H1 (cell line): ENCODE data around the gene ADAMTS20. TPM values are rescaled to one million over a fixed set of nuclear protein-coding genes. Genes with fewer than 3 reads are reported as not detected.

ENCODE experiments used
- CTCF ChIA-PET: fragments of 300-600 bp; sonication (Branson Sonifier 250); formaldehyde crosslinking; loops from one replicate; lab custom pipeline; 2021; ENCODE audit not compliant: partially characterized antibody; lab: Charles Lee
- POLR2A ChIA-PET: fragments of 300-600 bp; sonication (Branson Sonifier 250); formaldehyde crosslinking; loops from one replicate; lab custom pipeline; 2021; ENCODE audit warnings: inconsistent platforms; ENCODE audit not compliant: partially characterized antibody; lab: Charles Lee
- DNase-seq, 2 experiments: peaks; one replicate each; pipeline versions ENCODE4 v3.0.0 to v3.0.0-alpha.2; 2010 to 2022; ENCODE audit warnings: low spot score in 2 of 2, low read depth in 1 of 2, mixed read lengths in 1 of 2
- FAIRE-seq: peaks from 2 replicates; lab custom pipeline; 2011; peaks lifted over from hg19 to GRCh38; lab: Jason Lieb, UNC
- H2AFZ ChIP-seq: 2 replicates; pipeline ENCODE4 v1.8.1; 2012; ENCODE audit warnings: low read length, inconsistent platforms
- H2AK5ac ChIP-seq: 2 replicates; pipeline ENCODE4 v1.6.1; 2013; ENCODE audit warnings: low read depth, low read length
- H2BK120ac ChIP-seq: replicated peaks from 2 replicates; pipeline ENCODE3; 2013; ENCODE audit warnings: low read depth, low read length, inconsistent platforms
- H2BK12ac ChIP-seq: 2 replicates; pipeline ENCODE4 v1.6.1; 2013; ENCODE audit warnings: low read depth, low read length
- H2BK15ac ChIP-seq: 2 replicates; pipeline ENCODE4 v1.6.1; 2013; ENCODE audit warnings: low read length
- H2BK20ac ChIP-seq: 2 replicates; pipeline ENCODE4 v1.6.1; 2013; ENCODE audit warnings: low read length
- H2BK5ac ChIP-seq: 2 replicates; pipeline ENCODE4 v1.6.1; 2013; ENCODE audit warnings: low read depth, low read length
- H3K14ac ChIP-seq: 2 replicates; pipeline ENCODE4 v1.6.1; 2013; ENCODE audit warnings: inconsistent platforms; ENCODE audit not compliant: insufficient read length
- H3K18ac ChIP-seq: 2 replicates; pipeline ENCODE4 v1.6.1; 2013; ENCODE audit warnings: low read length; ENCODE audit errors: extremely low read depth
- H3K23ac ChIP-seq: 2 replicates; pipeline ENCODE4 v1.6.1; 2013; ENCODE audit warnings: inconsistent platforms; ENCODE audit not compliant: insufficient read length
- H3K23me2 ChIP-seq: 2 replicates; pipeline ENCODE4 v1.6.1; 2013; ENCODE audit warnings: low read depth, low read length
- H3K27ac ChIP-seq: 2 replicates; pipeline ENCODE4 v1.6.1; 2011; ENCODE audit warnings: low read depth, low read length, inconsistent platforms
- H3K27me3 ChIP-seq, 4 experiments: replicated peaks in 1 of 4; 1 replicate in 1 of 4; 2 replicates in 3 of 4; pipeline versions ENCODE4 v1.6.1 to v1.8.1; 2011 to 2013; ENCODE audit warnings: low read length in 3 of 4, mild to moderate bottlenecking in 3 of 4, inconsistent platforms in 2 of 4, mixed read lengths in 2 of 4, moderate library complexity in 1 of 4; ENCODE audit not compliant: control insufficient read depth in 3 of 4, insufficient read depth in 3 of 4; ENCODE audit errors: extremely low read depth in 1 of 4
- H3K36me3 ChIP-seq, 4 experiments: 2 replicates each; pipeline versions ENCODE4 v1.6.1 to v1.8.1; 2011 to 2013; ENCODE audit warnings: mild to moderate bottlenecking in 4 of 4, low read length in 3 of 4, moderate library complexity in 2 of 4, control low read depth in 1 of 4, inconsistent platforms in 1 of 4; ENCODE audit not compliant: insufficient read depth in 4 of 4, control insufficient read depth in 2 of 4
- H3K4ac ChIP-seq: replicated peaks from 2 replicates; pipeline ENCODE3; 2013; ENCODE audit warnings: low read length, low read depth, mixed read lengths, inconsistent platforms; ENCODE audit not compliant: insufficient read length
- H3K4me1 ChIP-seq, 4 experiments: replicated peaks in 1 of 4; 1 replicate in 1 of 4; 2 replicates in 3 of 4; pipeline versions ENCODE4 v1.6.1 to v1.8.1; 2011 to 2013; ENCODE audit warnings: low read length in 3 of 4, inconsistent platforms in 2 of 4, mixed read lengths in 1 of 4; ENCODE audit not compliant: insufficient read depth in 4 of 4, control insufficient read depth in 3 of 4
- H3K4me2 ChIP-seq, 2 experiments: 2 replicates each; pipeline versions ENCODE4 v1.6.1 to v1.8.1; 2011 to 2013; ENCODE audit warnings: low read depth in 2 of 2, low read length in 2 of 2, control low read depth in 1 of 2, inconsistent platforms in 1 of 2, mild to moderate bottlenecking in 1 of 2; ENCODE audit not compliant: insufficient read depth in 1 of 2
- H3K4me3 ChIP-seq, 4 experiments: fragments of 200-600, 300-600 bp in 1 of 4; sonication (generic), shearing (Covaris generic), sonication (Bioruptor Twin) in 1 of 4; 2 replicates each; pipeline versions ENCODE4 v1.5.1 to v1.8.1; 2011 to 2016; ENCODE audit warnings: low read length in 4 of 4, low read depth in 3 of 4, control low read depth in 2 of 4, inconsistent platforms in 2 of 4, mild to moderate bottlenecking in 2 of 4, mixed read lengths in 1 of 4, moderate library complexity in 1 of 4; ENCODE audit not compliant: insufficient read depth in 2 of 4; ENCODE audit errors: extremely low read depth in 1 of 4
- H3K56ac ChIP-seq: replicated peaks from 2 replicates; pipeline ENCODE3; 2013; ENCODE audit warnings: low read depth, mild to moderate bottlenecking, mixed read lengths, low read length, inconsistent platforms; ENCODE audit not compliant: insufficient read length
- H3K79me1 ChIP-seq: 2 replicates; pipeline ENCODE4 v1.6.1; 2013; ENCODE audit warnings: low read depth, low read length, control low read depth
- H3K79me2 ChIP-seq, 2 experiments: 2 replicates each; pipeline versions ENCODE4 v1.6.1 to v1.8.1; 2012 to 2013; ENCODE audit warnings: low read length in 2 of 2, mild to moderate bottlenecking in 2 of 2, inconsistent platforms in 1 of 2; ENCODE audit not compliant: insufficient read depth in 2 of 2, control insufficient read depth in 1 of 2
- H3K9ac ChIP-seq, 4 experiments: replicated peaks in 1 of 4; 1 replicate in 1 of 4; 2 replicates in 3 of 4; pipeline versions ENCODE4 v1.6.1 to v1.8.1; 2011 to 2013; ENCODE audit warnings: low read depth in 3 of 4, low read length in 3 of 4, control low read depth in 2 of 4, mild to moderate bottlenecking in 2 of 4, moderate library complexity in 2 of 4, inconsistent platforms in 1 of 4; ENCODE audit errors: extremely low read depth in 1 of 4
- H3K9me3 ChIP-seq, 2 experiments: 2 replicates each; pipeline versions ENCODE4 v1.6.1 to v1.8.1; 2012 to 2013; ENCODE audit warnings: mild to moderate bottlenecking in 2 of 2, moderate library complexity in 2 of 2, control low read depth in 1 of 2, inconsistent platforms in 1 of 2, low read depth in 1 of 2, low read length in 1 of 2, mixed read lengths in 1 of 2; ENCODE audit not compliant: insufficient read depth in 2 of 2
- H4K20me1 ChIP-seq, 2 experiments: replicated peaks in 1 of 2; 2 replicates each; pipeline versions ENCODE3 to v1.8.1; 2011 to 2013; ENCODE audit warnings: inconsistent platforms in 2 of 2, low read length in 2 of 2, mild to moderate bottlenecking in 1 of 2; ENCODE audit not compliant: insufficient read depth in 2 of 2, control insufficient read depth in 1 of 2
- H4K5ac ChIP-seq: 2 replicates; pipeline ENCODE4 v1.6.1; 2013; ENCODE audit warnings: low read length, low read depth, mixed read lengths, inconsistent platforms; ENCODE audit not compliant: insufficient read length
- H4K8ac ChIP-seq: 2 replicates; pipeline ENCODE4 v1.8.0; 2013; ENCODE audit warnings: mild to moderate bottlenecking, moderate library complexity, low read length, inconsistent platforms; ENCODE audit not compliant: insufficient read depth; ENCODE audit errors: extremely low read depth
- H4K91ac ChIP-seq: replicated peaks from 2 replicates; pipeline ENCODE3; 2013; ENCODE audit warnings: low read length, mixed read lengths, inconsistent platforms; ENCODE audit not compliant: insufficient read length
- BACH1 ChIP-seq: IDR thresholded peaks from 2 replicates; pipeline ENCODE4 v1.6.1; 2012; ENCODE audit warnings: low read length, improper control_type of control experiment
- EZH2 ChIP-seq: fragments of 200-600 bp; sonication (generic); IDR thresholded peaks from 2 replicates; pipeline ENCODE4 v1.7.1; 2012; ENCODE audit warnings: low read depth, mild to moderate bottlenecking, moderate library complexity, low read length, inconsistent platforms; ENCODE audit not compliant: severe bottlenecking
- KDM4A ChIP-seq: IDR thresholded peaks from one replicate; pipeline ENCODE4 v1.7.1; 2012; ENCODE audit warnings: low read depth, mild to moderate bottlenecking, moderate library complexity, low read length, inconsistent platforms; ENCODE audit not compliant: severe bottlenecking
- PHF8 ChIP-seq: fragments of 200-600 bp; sonication (generic); conservative IDR thresholded peaks from 2 replicates; pipeline ENCODE4 v1.7.1; 2012; ENCODE audit warnings: low read depth, mild to moderate bottlenecking, inconsistent platforms, low read length, moderate library complexity
- RXRA ChIP-seq: IDR thresholded peaks from 2 replicates; pipeline ENCODE4 v1.6.1; 2011; ENCODE audit warnings: low read depth, mild to moderate bottlenecking, low read length, moderate library complexity; ENCODE audit not compliant: insufficient read depth
- SUZ12 ChIP-seq: fragments of 200-600 bp; sonication (generic); IDR thresholded peaks from 2 replicates; pipeline ENCODE4 v1.6.1; 2012; ENCODE audit warnings: mild to moderate bottlenecking, inconsistent platforms, low read length, moderate library complexity, mixed read lengths
- WGBS, 2 experiments: shearing (Covaris generic) in 1 of 2; methylation state at CpG; one replicate each; pipeline versions ENCODE4 v1.1.6 to v1.1.7; 2013 to 2015; ENCODE audit warnings: low lambda C conversion rate in 2 of 2, mixed read lengths in 2 of 2, inconsistent platforms in 1 of 2, low coverage in 1 of 2, missing lambda C conversion rate in 1 of 2; ENCODE audit not compliant: insufficient replicate concordance in 2 of 2, insufficient coverage in 1 of 2, insufficient read length in 1 of 2; ENCODE audit errors: extremely low coverage in 1 of 2, missing lambda C conversion rate in 1 of 2; 5-methylcytosine and 5-hydroxymethylcytosine counted together
- polyA plus RNA-seq, 7 experiments: library from polyadenylated mRNA; depleted of rRNA in 3 of 7; stranded (reverse) in 5 of 7; unstranded in 2 of 7; fragments of >200 nt in 5 of 7; fragments of 200-250 nt in 2 of 7; gene quantifications; 1 replicate in 5 of 7; 2 replicates in 1 of 7; 4 replicates in 1 of 7; pipeline versions ENCODE4 v1.2.1 to v1.2.3, GENCODE V29; 2011 to 2013; ENCODE audit warnings: missing spikeins in 2 of 7, mixed read lengths in 2 of 7
- total RNA-seq: library from RNA; stranded (reverse); fragmentation: NEBNext Ultra II Directional; extraction: Animal tissue kit (Norgen Biotek cat#: 25700); gene quantifications from 2 replicates; pipeline ENCODE4 v1.2.1, GENCODE V29; 2021
- TF ChIP-seq, protein P1 (sequence below): IDR thresholded peaks from 2 replicates; pipeline ENCODE4 v1.6.1; 2012; ENCODE audit warnings: inconsistent platforms
- TF ChIP-seq, protein P2 (sequence below): IDR thresholded peaks from 2 replicates; pipeline ENCODE4 v1.6.1; 2012; ENCODE audit warnings: inconsistent platforms

Gene ADAMTS20
- total and polyA plus RNA-seq, 2 of the 8 experiments (the other 6 are each of a cell fraction or from before 2014, with no cell fraction given), result 2.9 to 5.1 TPM

DNA sequence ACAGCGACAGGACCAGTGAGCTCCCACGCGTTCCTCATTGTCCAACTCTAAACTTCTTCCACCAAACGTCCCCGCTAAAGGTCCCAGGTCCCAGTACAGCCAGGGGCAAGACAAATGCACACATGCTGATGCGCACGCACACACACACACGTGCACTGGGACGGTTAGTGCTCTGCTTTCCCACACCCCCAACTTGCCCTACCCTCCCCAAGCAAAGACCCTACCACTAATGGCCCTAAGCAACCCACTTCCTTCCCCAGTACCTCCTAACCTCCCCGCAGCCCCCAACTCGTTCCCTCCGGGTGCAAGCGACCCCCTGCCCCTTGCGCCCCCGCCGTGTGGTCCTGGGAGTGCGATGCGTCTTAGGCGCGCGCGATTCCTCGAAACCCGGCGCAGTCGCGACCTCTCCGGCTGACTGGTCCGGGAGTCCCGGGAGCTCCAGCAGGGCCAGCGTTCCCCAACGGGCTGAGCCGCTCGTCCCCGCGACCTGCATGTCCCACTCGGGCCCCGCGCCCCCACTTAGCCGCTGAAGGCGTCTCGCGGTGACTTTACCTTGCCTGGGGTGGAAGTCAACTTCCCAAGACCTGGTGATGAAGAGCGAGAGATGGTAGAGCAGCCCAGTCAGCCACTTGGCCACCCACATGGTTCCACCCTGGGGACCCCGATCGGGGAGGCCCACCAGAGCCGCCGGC, 578 bp downstream of the ADAMTS20 start:
- H3K36me3 ChIP-seq, result no peaks in the 10 kb centered on the region
- TF ChIP-seq KDM4A, result peak; percentile 94
- TF ChIP-seq, protein P1, sequence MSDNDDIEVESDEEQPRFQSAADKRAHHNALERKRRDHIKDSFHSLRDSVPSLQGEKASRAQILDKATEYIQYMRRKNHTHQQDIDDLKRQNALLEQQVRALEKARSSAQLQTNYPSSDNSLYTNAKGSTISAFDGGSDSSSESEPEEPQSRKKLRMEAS, result peak; percentile 81
- TF ChIP-seq PHF8, result peak; percentile 41; the same call in 1 of the 2 replicates
- TF ChIP-seq BACH1, result no peak
- no peak for TF ChIP-seq RXRA
- peak; percentile 57 for TF ChIP-seq EZH2
- TF ChIP-seq SUZ12, result peak; percentile 45
- TF ChIP-seq, protein P2, sequence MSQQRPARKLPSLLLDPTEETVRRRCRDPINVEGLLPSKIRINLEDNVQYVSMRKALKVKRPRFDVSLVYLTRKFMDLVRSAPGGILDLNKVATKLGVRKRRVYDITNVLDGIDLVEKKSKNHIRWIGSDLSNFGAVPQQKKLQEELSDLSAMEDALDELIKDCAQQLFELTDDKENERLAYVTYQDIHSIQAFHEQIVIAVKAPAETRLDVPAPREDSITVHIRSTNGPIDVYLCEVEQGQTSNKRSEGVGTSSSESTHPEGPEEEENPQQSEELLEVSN, result peak; percentile 75
- TF ChIP-seq, all 59 proteins: peak for 6
- H2BK12ac ChIP-seq, result peak overlapping the region; percentile 55
- CTCF ChIA-PET, result interaction anchor here (1.0 to 1.7 kb wide), 2 partner anchors 9 to 82 kb away, joined by 3 to 5 read pairs; no protein-coding TSS in a partner anchor
- peaks cover 0 to 16% (median 11%) of the 10 kb centered on the region in 4 experiments; a peak in 6 of 7 replicates for H3K27me3 ChIP-seq
- H3K14ac ChIP-seq, result no peak overlapping the region
- peak overlapping the region; percentile 38; the same call in 1 of the 2 replicates for H4K8ac ChIP-seq
- peak overlapping the region; percentile 14 to 51 (median 36) for H3K9ac ChIP-seq
- H2BK20ac ChIP-seq, result no peak overlapping the region
- H2BK5ac ChIP-seq, result no peak overlapping the region
- FAIRE-seq, result no peak
- no peak overlapping the region for H3K56ac ChIP-seq
- H2BK120ac ChIP-seq, result no peak overlapping the region
- H3K4me2 ChIP-seq, result peak overlapping the region; percentile 94 to 100
- peaks cover 16% of the 10 kb centered on the region for H3K23me2 ChIP-seq
- H3K4me1 ChIP-seq, result peaks cover 0 to 13% (median 4%) of the 10 kb centered on the region in 4 experiments; a peak in 5 of 7 replicates
- no peak overlapping the region for H3K4ac ChIP-seq
- peak overlapping the region; percentile 97 for H2AFZ ChIP-seq
- no peaks in the 10 kb centered on the region for H3K79me2 ChIP-seq
- H3K4me3 ChIP-seq, result peak overlapping the region; percentile 52 to 82 (median 79)
- H3K18ac ChIP-seq, result peak overlapping the region; percentile 78
- no peaks in the 10 kb centered on the region for H3K79me1 ChIP-seq
- peak in 1 of 2 experiments; percentile 76 for DNase-seq
- 2% methylated on average over 31 of the region's 48 CpGs; no CpG with 5 or more reads in 1 of the 2 experiments for WGBS, 2 experiments
- H3K23ac ChIP-seq, result no peak overlapping the region
- peaks cover 0 to 1% of the 10 kb centered on the region in 2 experiments for H4K20me1 ChIP-seq
- no peak overlapping the region for H2AK5ac ChIP-seq
- peak overlapping the region; percentile 52 for H4K91ac ChIP-seq
- POLR2A ChIA-PET, result interaction anchor here (1.0 to 1.8 kb wide), 5 partner anchors 9 to 254 kb away, joined by 3 to 5 read pairs (median 4); partner anchors contain the start of gene TWF1
- H3K27ac ChIP-seq, result no peak overlapping the region
- no peak overlapping the region for H4K5ac ChIP-seq
- H3K9me3 ChIP-seq, result peaks cover 2 to 5% of the 10 kb centered on the region in 2 experiments; a peak in 1 of 4 replicates
- H2BK15ac ChIP-seq, result no peak overlapping the region
